Caki2 (cell line): ENCODE data around the gene TLE5. TPM values are rescaled to one million over a fixed set of nuclear protein-coding genes. Genes with fewer than 3 reads are reported as not detected.

Experiments used
- DNase-seq: peaks from one replicate; pipeline ENCODE4 v3.0.0-alpha.2; 2015; ENCODE audit warnings: low read depth
- in situ Hi-C: cut with HindIII; loops from 2 replicates; pipeline ENCODE4 v1.10.0; 2016; ENCODE audit warnings: low sequenced_read_pairs, low pct_unique_long_range_greater_than_20kb, mixed read lengths
- total RNA-seq: library from RNA; depleted of rRNA; stranded (reverse); fragments of >200 nt; shearing (Covaris generic); gene quantifications from 2 replicates; pipeline ENCODE4 v1.2.3, GENCODE V29; 2014; ENCODE audit warnings: low replicate concordance

The TLE5 gene
- total RNA-seq, 1 experiment from 2014 or later = 168 TPM

- in situ Hi-C loops = no loop called here
- DNase-seq = no peak
Measured at GRCh38 chr19:3068071-3068470, 5.8 kb upstream of the TLE5 start.

GRCh38 chr19:3067563-3067962 is 5.3 kb upstream of the TLE5 start:
- in situ Hi-C loops = no loop called here
- no peak for DNase-seq

GRCh38 chr19:3066482-3067049 is 4.3 kb upstream of the TLE5 start:
- in situ Hi-C loops = no loop called here
- no peak for DNase-seq

GRCh38 chr19:3065675-3066357 is 3.5 kb upstream of the TLE5 start:
- in situ Hi-C loops = no loop called here
- DNase-seq = no peak

- in situ Hi-C loops = no loop called here
- DNase-seq = no peak
Measured at GRCh38 chr19:3064011-3064330, 1.7 kb upstream of the TLE5 start.

- DNase-seq = no peak
- in situ Hi-C loops = no loop called here
Measured at GRCh38 chr19:3061182-3062161, 823 bp downstream of the TLE5 start.

GRCh38 chr19:3060857-3061181 is 1.5 kb downstream of the TLE5 start:
- in situ Hi-C loops = no loop called here
- no peak for DNase-seq

GRCh38 chr19:3059653-3060052 is 2.6 kb downstream of the TLE5 start:
- in situ Hi-C loops = no loop called here
- no peak for DNase-seq

- no peak for DNase-seq
- in situ Hi-C loops = no loop called here
Measured at GRCh38 chr19:3058821-3059314, 3.4 kb downstream of the TLE5 start.

- in situ Hi-C loops = no loop called here
- DNase-seq = no peak
Measured at GRCh38 chr19:3058009-3058820, 4.1 kb downstream of the TLE5 start.

- no peak for DNase-seq
- in situ Hi-C loops = no loop called here
Measured at GRCh38 chr19:3057275-3057714, 5.0 kb downstream of the TLE5 start.

- in situ Hi-C loops = no loop called here
- DNase-seq = no peak
Measured at GRCh38 chr19:3056417-3057088, 5.7 kb downstream of the TLE5 start.

GRCh38 chr19:3055741-3056416 is 6.4 kb downstream of the TLE5 start:
- DNase-seq = peak; percentile 23
- in situ Hi-C loops = no loop called here

GRCh38 chr19:3054972-3055740 is 7.1 kb downstream of the TLE5 start:
- peak; percentile 46 for DNase-seq
- in situ Hi-C loops = no loop called here

- in situ Hi-C loops = no loop called here
- no peak for DNase-seq
Measured at GRCh38 chr19:3054265-3054971, 7.9 kb downstream of the TLE5 start.

- DNase-seq = no peak
- in situ Hi-C loops = no loop called here
Measured at GRCh38 chr19:3053780-3054179, 8.5 kb downstream of the TLE5 start.
